A673 (cell line): Measurements from ENCODE around the gene FAM162A.

Experiments used
- CTCF ChIP-seq: fragments of 300-800, 200-600 bp; sonication (generic); conservative IDR thresholded peaks from 2 replicates; pipeline ENCODE4 v1.5.1; 2017; ENCODE audit warnings: low read depth, mild to moderate bottlenecking, antibody characterized with exemption, low read length, moderate library complexity, mixed read lengths
- EZH2 ChIP-seq: fragments of 200-600 bp; sonication (generic); IDR thresholded peaks from 2 replicates; pipeline ENCODE4 v1.6.1; 2017; ENCODE audit warnings: borderline replicate concordance, low read depth, mild to moderate bottlenecking, mixed read lengths, antibody characterized with exemption, low read length; ENCODE audit not compliant: poor library complexity, severe bottlenecking

- TF ChIP-seq CTCF, result no peak
- no peak for TF ChIP-seq EZH2
These were observed 37.9 kb downstream of the FAM162A start for GRCh38 chr3:122421836-122422235.
